Gastrocnemius medialis (tissue), 4 donors: ENCODE results near the gene CHTOP.
"Not testable (repeated sequence)": the region's sequence is repeated elsewhere in the genome, so short reads cannot be mapped to it uniquely, and the experiment has no call there.

ENCODE experiments used
- POLR2A ChIP-seq, 2 donors: fragments of 450-650 bp; IDR thresholded peaks; one replicate each; pipeline ENCODE4 v1.6.1; 2017; ENCODE audit warnings: antibody characterized with exemption in 2 of 2, mild to moderate bottlenecking in 2 of 2, moderate library complexity in 2 of 2
- TF ChIP-seq, protein P1 (sequence below), 5 experiments: fragments of 450-650 bp in 3 of 5; fragments of 200-600 bp in 2 of 5; sonication (generic) in 2 of 5; IDR thresholded peaks in 4 of 5; conservative IDR thresholded peaks in 1 of 5; 1 replicate in 4 of 5; 2 replicates in 1 of 5; pipeline ENCODE4 v1.5.1; 2016 to 2019; ENCODE audit warnings: antibody characterized with exemption in 5 of 5, mild to moderate bottlenecking in 3 of 5, moderate library complexity in 3 of 5

DNA sequence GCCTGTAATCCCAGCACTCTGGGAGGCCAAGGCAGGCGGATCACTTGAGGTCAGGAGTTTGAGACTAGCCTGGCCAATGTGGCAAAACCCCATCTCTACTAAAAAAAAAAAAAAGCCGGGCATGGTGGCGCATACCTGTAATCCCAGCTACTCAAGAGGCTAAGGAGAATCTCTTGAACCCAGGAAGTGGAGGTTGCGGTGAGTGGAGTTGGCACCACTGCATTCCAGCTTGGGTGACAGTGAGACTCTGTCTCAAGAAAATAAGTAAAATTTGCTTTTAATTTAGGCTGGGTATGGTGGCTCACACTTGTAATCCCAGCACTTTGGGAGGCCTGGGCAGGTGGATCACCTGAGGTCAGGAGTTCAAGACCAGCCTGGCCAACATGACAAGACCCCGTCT, 6.3 kb downstream of the CHTOP start:
- TF ChIP-seq POLR2A (IDR thresholded peaks at IDR 0.05), result not testable (repeated sequence)
- TF ChIP-seq, protein P1, sequence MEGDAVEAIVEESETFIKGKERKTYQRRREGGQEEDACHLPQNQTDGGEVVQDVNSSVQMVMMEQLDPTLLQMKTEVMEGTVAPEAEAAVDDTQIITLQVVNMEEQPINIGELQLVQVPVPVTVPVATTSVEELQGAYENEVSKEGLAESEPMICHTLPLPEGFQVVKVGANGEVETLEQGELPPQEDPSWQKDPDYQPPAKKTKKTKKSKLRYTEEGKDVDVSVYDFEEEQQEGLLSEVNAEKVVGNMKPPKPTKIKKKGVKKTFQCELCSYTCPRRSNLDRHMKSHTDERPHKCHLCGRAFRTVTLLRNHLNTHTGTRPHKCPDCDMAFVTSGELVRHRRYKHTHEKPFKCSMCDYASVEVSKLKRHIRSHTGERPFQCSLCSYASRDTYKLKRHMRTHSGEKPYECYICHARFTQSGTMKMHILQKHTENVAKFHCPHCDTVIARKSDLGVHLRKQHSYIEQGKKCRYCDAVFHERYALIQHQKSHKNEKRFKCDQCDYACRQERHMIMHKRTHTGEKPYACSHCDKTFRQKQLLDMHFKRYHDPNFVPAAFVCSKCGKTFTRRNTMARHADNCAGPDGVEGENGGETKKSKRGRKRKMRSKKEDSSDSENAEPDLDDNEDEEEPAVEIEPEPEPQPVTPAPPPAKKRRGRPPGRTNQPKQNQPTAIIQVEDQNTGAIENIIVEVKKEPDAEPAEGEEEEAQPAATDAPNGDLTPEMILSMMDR (IDR thresholded peaks at IDR 0.05 in 4 of 5, conservative IDR thresholded peaks at IDR 0.05 in 1 of 5), result not testable (repeated sequence)
